Frontal cortex (tissue), 4 donors: ENCODE measurements around the gene PNLIPRP2. TPM values are rescaled to one million over a fixed set of nuclear protein-coding genes. Genes with fewer than 3 reads are reported as not detected.

Source experiments
- DNase-seq, 2 donors: peaks; one replicate each; pipeline ENCODE4 v3.0.0; 2012; ENCODE audit warnings: low spot score in 2 of 2
- FAIRE-seq: peaks from 2 replicates; lab custom pipeline; 2012; peaks lifted over from hg19 to GRCh38; lab: Jason Lieb, UNC
- total RNA-seq: library from RNA; depleted of rRNA; stranded (reverse); fragments of >200 nt; gene quantifications from one replicate; pipeline ENCODE4 v1.2.3, GENCODE V29; 2014
- donor health status: control.
- donor health status: control.
- donor health status: control.

PNLIPRP2 gene
- total RNA-seq: not detected

- DNase-seq (no peak), FAIRE-seq (no peak)
Measured at GRCh38 chr10:116620423-116621400, at the start of gene PNLIPRP2. PNLIPRP2 (plus strand) TSS chr10:116620953.

GRCh38 chr10:116574797-116575196, 46.0 kb upstream of the PNLIPRP2 start:
- DNase-seq (no peak), FAIRE-seq (no peak)

- DNase-seq (no peak), FAIRE-seq (no peak)
Measured at GRCh38 chr10:116587878-116588591, 32.7 kb upstream of the PNLIPRP2 start.

- no peak for FAIRE-seq
- DNase-seq: no peak
Measured at GRCh38 chr10:116588995-116589394, 31.8 kb upstream of the PNLIPRP2 start.

GRCh38 chr10:116589926-116590325, 30.8 kb upstream of the PNLIPRP2 start:
- no peak for DNase-seq
- FAIRE-seq: no peak

GRCh38 chr10:116590590-116591444, 29.9 kb upstream of the PNLIPRP2 start, which contains the start of gene PNLIPRP1:
PNLIPRP1 (plus strand) TSS chr10:116590959; CDS start chr10:116591130, 171 bp downstream.
- no peak for FAIRE-seq
- no peak for DNase-seq

GRCh38 chr10:116593139-116593740, 27.5 kb upstream of the PNLIPRP2 start:
- FAIRE-seq: no peak

GRCh38 chr10:116594525-116595035, 26.2 kb upstream of the PNLIPRP2 start:
- no peak for FAIRE-seq

More at GRCh38 chr10:116593139-116593740, 27.5 kb upstream of the PNLIPRP2 start:
- no peak for DNase-seq

GRCh38 chr10:116596062-116596461, 24.7 kb upstream of the PNLIPRP2 start:
- no peak for DNase-seq
- FAIRE-seq: no peak

More at GRCh38 chr10:116594525-116595035, 26.2 kb upstream of the PNLIPRP2 start:
- no peak for DNase-seq

- DNase-seq (no peak), FAIRE-seq (no peak)
Measured at GRCh38 chr10:116597543-116597942, 23.2 kb upstream of the PNLIPRP2 start.

- no peak for FAIRE-seq
Measured at GRCh38 chr10:116598329-116598728, 22.4 kb upstream of the PNLIPRP2 start.

GRCh38 chr10:116599991-116600390, 20.8 kb upstream of the PNLIPRP2 start:
- FAIRE-seq: no peak

More at GRCh38 chr10:116598329-116598728, 22.4 kb upstream of the PNLIPRP2 start:
- DNase-seq: no peak

GRCh38 chr10:116602648-116603400, 17.9 kb upstream of the PNLIPRP2 start:
- DNase-seq (no peak), FAIRE-seq (no peak)

More at GRCh38 chr10:116599991-116600390, 20.8 kb upstream of the PNLIPRP2 start:
- no peak for DNase-seq

- no peak for FAIRE-seq
Measured at GRCh38 chr10:116606061-116606483, 14.7 kb upstream of the PNLIPRP2 start.

GRCh38 chr10:116607336-116607735, 13.4 kb upstream of the PNLIPRP2 start:
- no peak for DNase-seq
- no peak for FAIRE-seq

More at GRCh38 chr10:116606061-116606483, 14.7 kb upstream of the PNLIPRP2 start:
- no peak for DNase-seq

GRCh38 chr10:116608686-116609594, 11.8 kb upstream of the PNLIPRP2 start:
- no peak for FAIRE-seq
- no peak for DNase-seq
